ENCODE data around the gene BDNF.
"Not testable (repeated sequence)": the region's sequence is repeated elsewhere in the genome, so short reads cannot be mapped to it uniquely, and the experiment has no call there.

The BDNF gene

DNA sequence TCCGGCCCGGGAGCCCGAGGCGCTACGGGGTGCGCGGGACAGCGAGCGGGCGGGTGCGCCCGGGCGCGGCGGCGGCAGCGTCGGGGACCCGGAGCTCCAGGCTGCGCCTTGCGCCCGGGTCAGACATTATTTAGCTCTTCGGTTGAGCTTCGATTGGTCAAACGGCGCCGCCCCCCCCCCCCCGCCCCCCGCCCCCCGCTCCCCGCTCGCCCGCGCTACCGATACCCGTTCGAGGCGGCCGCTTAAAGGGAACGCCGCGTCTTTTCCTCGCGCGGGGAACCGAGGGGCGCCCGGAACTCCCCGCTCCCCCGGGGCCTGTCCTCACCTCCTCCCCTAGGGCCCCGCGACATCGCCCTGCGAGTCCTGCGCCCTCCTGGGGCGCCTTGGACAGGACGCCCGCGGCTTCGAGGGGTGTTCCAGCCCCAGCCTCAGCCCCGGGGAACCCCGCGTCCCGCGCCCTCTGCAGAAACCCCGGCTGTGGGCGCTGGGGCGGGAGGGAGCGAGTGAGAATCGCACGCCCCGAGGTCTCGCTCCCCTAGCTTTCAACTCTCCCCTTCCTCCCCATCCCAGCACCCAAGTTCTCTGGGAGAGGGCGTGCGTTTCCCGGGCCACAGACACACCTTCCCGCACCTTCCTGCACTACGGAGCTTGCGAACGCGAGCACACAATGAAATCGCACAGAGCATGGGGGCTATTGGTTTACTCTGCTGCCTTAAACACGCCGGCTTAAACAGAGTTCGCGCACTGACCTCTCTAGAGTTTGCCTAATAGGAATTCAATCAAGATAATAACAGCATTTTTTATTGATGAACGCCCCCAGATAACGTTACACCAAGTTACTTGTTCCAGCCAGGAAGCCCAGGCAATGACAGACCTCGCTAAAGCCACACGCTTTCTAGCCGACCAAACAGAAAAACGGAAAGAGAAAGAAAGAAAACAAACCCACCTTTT, at the start of gene BDNF:
TSS of gene BDNF (minus strand) at position 105 of the 951 bp plus-strand sequence. CDS start 41,891 bp downstream, outside the sequence.
- peak; percentile 38 for ATAC-seq
- H3K4me3 Mint-ChIP-seq = peak within 1 kb of the TSS; percentile 75
- peaks cover 29% of the 10 kb centered on the region for H3K4me1 Mint-ChIP-seq
- no peaks in the 10 kb centered on the region for H3K36me3 Mint-ChIP-seq
- DNase-seq (ENCODE audit: low spot score in 2 of 2) = no peak
- H3K9me3 Mint-ChIP-seq = no peaks in the 10 kb centered on the region
- H3K27ac Mint-ChIP-seq = peak within 1 kb of the TSS; percentile 29

DNA sequence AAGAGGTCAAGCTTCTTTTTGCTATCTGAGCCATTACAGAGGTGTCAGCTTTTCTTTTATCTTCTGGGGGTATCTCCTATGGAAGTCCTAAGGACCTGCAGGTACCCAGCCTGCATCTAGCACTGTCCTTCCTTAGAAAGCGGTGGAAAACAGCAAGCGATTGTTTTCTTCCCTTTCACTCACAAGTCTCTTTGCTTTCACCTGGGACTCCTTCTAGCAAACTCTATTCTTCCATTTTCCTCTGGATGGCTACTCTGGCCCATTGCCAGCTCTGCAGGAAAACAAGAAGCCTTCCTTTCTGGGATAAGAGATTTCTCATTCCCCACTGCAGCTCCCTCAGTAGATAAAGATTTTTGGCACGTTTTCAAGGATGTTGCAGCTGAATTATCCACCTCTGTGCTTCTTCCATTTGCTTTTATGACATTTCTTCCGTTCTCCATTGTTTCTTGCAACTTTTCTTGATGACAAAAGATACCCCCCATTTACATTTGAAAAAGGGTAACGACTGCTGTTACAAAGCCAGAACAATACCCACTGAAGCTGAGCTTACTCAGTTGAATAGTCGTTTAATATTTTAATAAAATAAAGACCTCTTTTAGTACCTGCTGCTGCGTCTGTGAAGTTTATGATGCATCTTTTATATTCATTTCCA, 40.2 kb upstream of the BDNF start:
- Mint-ChIP-seq H3K4me3 (no peak overlapping the region), H3K9me3 (peaks cover 8% of the 10 kb centered on the region), H3K27ac (no peak overlapping the region), H3K36me3 (no peaks in the 10 kb centered on the region), H3K4me1 (no peaks in the 10 kb centered on the region)
- ATAC-seq = no peak
- DNase-seq (ENCODE audit: low spot score in 2 of 2) = no peak

DNA sequence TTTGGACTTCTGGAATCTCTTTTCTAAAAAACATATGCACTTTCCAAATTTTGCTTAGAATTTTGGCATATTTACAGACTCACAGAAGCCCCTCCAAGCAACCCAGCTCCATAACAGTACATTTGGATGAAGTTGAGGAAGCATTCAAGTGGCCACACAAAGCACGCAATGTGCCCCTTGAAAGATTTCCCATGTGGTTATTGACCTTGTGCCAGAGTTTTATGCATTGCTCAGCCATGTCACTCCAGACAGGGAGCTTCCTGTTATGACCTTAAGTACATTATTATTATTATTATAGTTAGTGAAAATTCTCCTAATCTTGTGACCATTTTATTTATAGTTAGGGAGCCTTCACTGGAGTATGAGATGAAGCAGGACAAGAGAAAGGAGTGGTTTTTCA, 35.0 kb upstream of the BDNF start:
- H3K36me3 Mint-ChIP-seq = no peaks in the 10 kb centered on the region
- no peak overlapping the region for H3K27ac Mint-ChIP-seq
- ATAC-seq (no peak), DNase-seq (ENCODE audit: low spot score in 2 of 2) (no peak)
- no peak overlapping the region for H3K4me3 Mint-ChIP-seq
- H3K4me1 Mint-ChIP-seq = no peaks in the 10 kb centered on the region
- peaks cover 4% of the 10 kb centered on the region for H3K9me3 Mint-ChIP-seq

DNA sequence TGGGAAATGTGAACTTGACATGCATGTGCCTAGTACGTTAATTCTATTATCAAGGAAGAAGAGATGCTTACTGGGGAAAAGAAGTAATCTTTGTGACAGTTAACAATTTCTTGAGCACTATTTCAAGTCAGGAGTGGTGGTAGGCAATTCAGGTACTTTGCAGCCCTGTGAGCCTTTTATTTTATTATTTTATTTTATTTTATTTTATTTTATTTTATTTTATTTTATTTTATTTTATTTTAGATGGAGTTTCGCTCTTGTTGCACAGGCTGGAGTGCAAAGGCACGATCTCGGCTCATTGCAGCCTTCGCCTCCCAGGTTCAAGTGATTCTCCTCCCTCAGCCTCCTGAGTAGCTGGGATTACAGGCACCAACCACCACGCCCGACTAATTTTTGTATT, 31.5 kb upstream of the BDNF start:
- H3K9me3 Mint-ChIP-seq; H3K4me3 Mint-ChIP-seq; ATAC-seq; H3K36me3 Mint-ChIP-seq; DNase-seq (ENCODE audit: low spot score in 2 of 2); H3K4me1 Mint-ChIP-seq; H3K27ac Mint-ChIP-seq: not testable (repeated sequence)

DNA sequence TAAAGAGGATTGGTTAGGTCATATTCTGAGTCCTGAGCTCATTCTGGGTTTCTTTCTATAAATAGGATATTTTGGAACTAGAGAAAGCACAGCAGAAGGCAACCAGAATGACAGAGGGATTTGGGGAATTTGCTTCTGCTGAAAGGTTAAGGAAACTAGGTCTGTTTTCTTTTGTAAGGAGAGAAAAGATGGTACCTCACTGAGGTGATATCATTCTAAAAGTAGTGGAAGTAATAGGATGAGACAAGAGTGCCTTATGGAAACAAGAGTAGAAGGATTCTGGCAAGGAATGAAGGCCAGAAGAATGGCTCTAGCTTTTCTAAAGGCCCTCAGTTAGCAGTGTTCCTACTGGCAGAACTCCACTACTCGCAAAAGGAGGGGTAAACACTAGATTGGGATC, 26.7 kb upstream of the BDNF start:
- ATAC-seq = no peak
- H3K9me3 Mint-ChIP-seq = no peaks in the 10 kb centered on the region
- H3K36me3 Mint-ChIP-seq = no peaks in the 10 kb centered on the region
- H3K27ac Mint-ChIP-seq = no peak overlapping the region
- no peak for DNase-seq (ENCODE audit: low spot score in 2 of 2)
- no peak overlapping the region for H3K4me3 Mint-ChIP-seq
- H3K4me1 Mint-ChIP-seq = no peaks in the 10 kb centered on the region

DNA sequence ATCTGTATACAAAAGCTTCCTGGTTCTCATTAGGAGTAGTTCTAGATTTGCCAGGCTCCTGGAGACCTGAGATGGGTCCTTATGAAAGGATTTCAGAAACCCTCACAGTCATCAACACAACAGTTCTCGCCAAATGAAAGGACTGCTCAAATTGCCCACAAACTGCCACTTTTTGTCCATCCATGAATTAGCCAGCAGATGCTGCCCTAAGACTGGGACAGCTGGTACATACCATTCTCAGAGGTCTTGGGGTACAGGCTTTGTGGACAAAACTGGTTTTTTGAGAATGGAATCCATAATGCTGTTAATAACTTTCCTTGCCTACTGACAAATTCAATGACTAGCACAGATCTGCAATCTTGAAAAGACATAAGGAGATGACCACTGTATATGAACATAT, 23.4 kb upstream of the BDNF start:
- Mint-ChIP-seq H3K4me3 (no peak overlapping the region), H3K27ac (no peak overlapping the region), H3K36me3 (no peaks in the 10 kb centered on the region), H3K9me3 (peaks cover 8% of the 10 kb centered on the region), H3K4me1 (no peaks in the 10 kb centered on the region)
- DNase-seq (ENCODE audit: low spot score in 2 of 2) = no peak
- ATAC-seq = no peak

DNA sequence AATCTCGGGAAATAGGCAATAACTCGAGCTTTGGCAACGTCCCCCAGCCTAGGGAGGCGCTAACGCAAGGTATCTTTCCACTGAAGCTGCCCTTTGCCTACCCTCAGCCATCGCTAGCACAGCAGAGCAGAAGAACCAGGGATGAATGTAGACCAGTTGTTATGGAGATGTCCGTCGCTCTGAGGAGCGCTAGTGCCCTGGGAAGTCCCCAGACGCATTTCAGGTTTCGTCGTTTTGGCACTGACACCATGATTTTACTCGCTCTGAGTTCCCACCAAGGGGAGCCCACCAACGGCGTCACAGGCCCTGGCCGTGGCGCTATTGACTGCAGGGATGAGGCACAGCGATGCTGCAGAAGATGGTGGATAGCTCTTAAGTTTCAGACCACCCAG, 22.7 kb upstream of the BDNF start:
- no peak for ATAC-seq
- Mint-ChIP-seq H3K27ac (no peak overlapping the region), H3K4me1 (no peaks in the 10 kb centered on the region), H3K4me3 (no peak overlapping the region), H3K36me3 (no peaks in the 10 kb centered on the region), H3K9me3 (peaks cover 8% of the 10 kb centered on the region)
- no peak for DNase-seq (ENCODE audit: low spot score in 2 of 2)

DNA sequence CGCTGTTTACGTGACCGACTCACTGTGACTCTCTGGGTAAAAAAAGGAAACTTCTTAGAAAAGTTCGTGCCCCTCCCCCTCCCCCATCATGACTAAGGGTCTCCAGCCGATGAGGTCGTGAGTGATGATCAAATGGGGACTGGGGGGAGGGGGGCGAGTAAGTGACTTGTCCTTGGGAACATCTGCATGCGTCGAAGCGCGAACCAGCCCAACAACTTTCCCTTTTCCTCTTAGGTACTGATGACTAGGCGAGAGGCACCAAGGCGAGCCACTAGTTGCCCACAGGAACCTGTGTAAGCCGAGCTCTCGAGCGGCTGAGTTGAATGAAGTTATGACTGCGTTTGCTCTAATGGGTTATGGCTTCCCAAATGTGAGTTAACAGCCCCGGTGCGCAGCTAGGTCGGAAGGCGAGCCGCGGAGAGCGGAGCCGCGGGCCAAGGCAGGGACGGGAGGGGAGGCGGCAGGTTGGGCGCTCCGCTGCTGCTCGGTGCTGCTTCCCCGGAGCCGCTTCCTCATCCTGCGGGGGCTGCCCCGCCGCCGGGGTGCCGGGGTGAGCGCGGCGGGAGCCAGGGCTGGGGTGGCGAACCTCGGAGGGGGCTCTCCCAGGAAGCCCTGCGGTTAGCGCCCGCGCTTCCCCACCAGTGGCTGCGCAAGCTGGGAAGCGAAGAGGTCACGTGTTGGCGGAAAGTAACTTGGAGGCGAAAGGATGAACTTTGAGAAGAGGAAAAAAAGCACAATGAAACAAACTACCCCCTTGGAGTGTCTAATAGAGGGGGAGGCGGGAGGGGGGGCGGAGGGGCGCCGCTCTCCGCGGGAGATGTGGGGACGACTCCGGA, 22.1 kb upstream of the BDNF start:
- Mint-ChIP-seq H3K36me3 (no peaks in the 10 kb centered on the region), H3K27ac (no peak overlapping the region), H3K4me3 (no peak overlapping the region), H3K9me3 (peaks cover 8% of the 10 kb centered on the region), H3K4me1 (no peaks in the 10 kb centered on the region)
- no peak for DNase-seq (ENCODE audit: low spot score in 2 of 2)
- no peak for ATAC-seq

DNA sequence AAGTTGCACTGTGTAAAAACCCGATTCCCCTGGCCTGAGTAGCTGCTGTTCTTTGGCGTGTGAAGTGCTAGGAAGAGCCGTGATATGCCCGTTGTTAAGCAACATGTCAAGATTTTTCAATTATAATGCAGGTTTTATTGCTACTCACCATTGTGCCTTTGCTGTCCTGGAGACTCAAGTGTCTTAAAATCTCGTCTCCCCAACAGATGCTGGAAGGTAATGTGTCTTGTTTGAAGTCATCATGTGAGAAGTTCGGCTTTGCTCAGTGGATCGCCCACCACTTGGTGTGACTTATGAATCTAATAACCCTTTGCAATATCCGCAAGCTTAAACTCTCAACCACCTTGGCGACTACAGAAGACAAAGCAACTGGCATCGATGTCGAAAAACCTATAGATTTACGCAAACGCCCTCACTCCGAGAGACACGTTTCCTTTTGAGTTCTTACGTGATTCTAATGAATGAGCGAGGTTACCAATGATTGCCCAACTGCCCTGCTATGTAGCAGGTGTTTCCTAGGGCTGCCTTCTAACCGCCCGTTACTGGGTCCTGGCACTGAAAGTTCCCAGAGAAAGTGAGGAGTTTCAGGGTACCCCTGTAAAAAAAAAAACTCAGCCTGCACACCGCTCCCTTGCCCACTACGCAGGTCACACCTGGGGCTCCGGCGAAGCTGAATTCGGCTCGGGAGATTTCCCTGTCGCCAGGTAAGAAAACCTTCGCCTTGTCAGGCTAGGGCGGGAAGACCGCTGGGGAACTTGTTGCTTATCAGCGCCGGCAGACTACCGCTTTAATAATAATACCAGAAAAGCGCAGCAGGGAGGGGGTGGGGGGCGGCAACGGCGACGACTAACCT, 21.2 kb upstream of the BDNF start:
- H3K9me3 Mint-ChIP-seq = peaks cover 8% of the 10 kb centered on the region
- H3K4me3 Mint-ChIP-seq = no peak overlapping the region
- no peak for DNase-seq (ENCODE audit: low spot score in 2 of 2)
- no peaks in the 10 kb centered on the region for H3K36me3 Mint-ChIP-seq
- no peak for ATAC-seq
- H3K27ac Mint-ChIP-seq = no peak overlapping the region
- H3K4me1 Mint-ChIP-seq = no peaks in the 10 kb centered on the region

DNA sequence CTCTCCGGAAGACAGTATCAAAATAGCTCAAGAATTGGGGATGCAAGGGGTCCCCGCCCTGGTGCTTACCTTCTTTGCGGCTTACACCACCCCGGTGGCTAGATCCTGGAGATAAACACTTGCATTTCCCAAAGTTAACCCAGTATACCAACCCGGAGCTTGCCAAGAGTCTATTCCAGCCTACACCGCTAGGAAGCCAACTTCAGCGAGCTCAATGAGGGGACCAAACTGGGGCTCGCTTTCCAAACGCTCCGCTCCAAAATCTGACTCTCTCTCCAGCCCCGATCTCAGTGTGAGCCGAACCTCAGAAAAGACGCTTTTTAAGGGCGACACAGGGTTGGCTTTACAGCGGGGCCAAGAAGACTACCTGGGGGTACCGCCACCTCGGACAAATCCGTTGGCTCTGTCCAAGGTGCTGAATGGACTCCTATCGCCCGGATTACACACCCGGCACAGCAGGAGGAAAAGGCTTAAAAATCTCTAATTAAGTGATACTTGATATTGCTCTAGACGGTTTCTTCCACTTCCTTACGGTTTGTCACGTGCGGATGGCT, 20.1 kb upstream of the BDNF start:
- H3K36me3 Mint-ChIP-seq = no peaks in the 10 kb centered on the region
- no peak overlapping the region for H3K4me3 Mint-ChIP-seq
- ATAC-seq (no peak), DNase-seq (ENCODE audit: low spot score in 2 of 2) (peak in 1 of 2 donors; percentile 50)
- no peak overlapping the region for H3K27ac Mint-ChIP-seq
- H3K4me1 Mint-ChIP-seq = no peaks in the 10 kb centered on the region
- H3K9me3 Mint-ChIP-seq = peaks cover 8% of the 10 kb centered on the region

DNA sequence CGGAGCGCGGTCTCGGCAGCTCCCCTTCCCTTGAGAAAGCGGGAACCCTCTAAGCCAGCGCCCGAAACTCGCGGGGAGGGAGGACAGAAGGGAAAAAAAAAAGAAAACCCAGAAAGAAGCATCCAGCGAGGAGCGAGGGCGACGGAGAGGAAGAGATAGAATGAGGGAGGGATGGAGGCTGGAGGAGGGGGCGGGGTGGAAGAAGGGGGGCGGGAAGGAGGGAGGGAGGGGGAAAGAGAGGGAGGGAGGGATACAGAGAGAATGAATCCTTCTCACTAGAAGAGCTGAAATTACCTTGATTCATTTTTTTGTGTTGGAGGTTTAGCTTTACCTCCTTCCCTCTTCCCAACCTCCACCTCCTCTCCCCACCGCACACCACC, 19.3 kb upstream of the BDNF start:
- ATAC-seq (no peak), DNase-seq (ENCODE audit: low spot score in 2 of 2) (no peak)
- Mint-ChIP-seq H3K4me3 (no peak overlapping the region), H3K4me1 (no peaks in the 10 kb centered on the region), H3K9me3 (peaks cover 8% of the 10 kb centered on the region), H3K36me3 (no peaks in the 10 kb centered on the region), H3K27ac (no peak overlapping the region)

DNA sequence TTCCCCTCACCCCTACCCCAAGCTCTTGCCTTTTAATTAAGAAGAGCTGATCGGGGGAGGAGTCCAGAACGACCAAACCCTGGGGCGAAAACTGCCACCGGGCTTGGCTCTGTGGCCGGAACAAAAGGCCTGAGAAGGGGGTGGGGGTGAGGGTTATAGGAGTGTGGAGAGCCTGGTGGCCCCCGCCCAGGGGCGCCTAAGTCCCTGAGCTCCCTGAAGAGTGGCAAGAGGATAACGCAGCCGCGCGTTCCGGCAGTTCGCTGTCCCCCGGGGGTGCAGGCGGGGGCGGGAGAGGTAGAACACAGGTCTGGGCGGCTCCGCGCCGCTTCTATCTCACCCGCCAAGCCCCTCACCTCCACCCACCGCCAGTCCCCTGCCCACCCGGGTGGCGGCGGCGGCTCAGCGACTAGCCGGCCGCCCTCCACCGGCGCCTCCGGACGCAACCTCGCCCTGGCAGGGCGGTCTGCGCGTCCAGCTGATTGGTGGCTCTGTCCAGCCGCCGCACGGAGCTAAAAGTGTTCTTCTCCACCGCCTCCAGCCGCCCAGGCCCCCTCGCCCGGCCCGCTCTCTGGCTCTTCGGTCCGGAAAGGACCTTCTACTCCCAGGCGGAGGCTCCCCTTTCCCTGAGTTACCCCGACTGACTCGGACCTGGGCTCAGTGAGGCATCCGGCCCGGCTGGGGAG, 18.7 kb upstream of the BDNF start:
- H3K27ac Mint-ChIP-seq = no peak overlapping the region
- DNase-seq (ENCODE audit: low spot score in 2 of 2) = no peak
- no peaks in the 10 kb centered on the region for H3K4me1 Mint-ChIP-seq
- ATAC-seq = no peak
- no peaks in the 10 kb centered on the region for H3K36me3 Mint-ChIP-seq
- peaks cover 8% of the 10 kb centered on the region for H3K9me3 Mint-ChIP-seq
- no peak overlapping the region for H3K4me3 Mint-ChIP-seq

DNA sequence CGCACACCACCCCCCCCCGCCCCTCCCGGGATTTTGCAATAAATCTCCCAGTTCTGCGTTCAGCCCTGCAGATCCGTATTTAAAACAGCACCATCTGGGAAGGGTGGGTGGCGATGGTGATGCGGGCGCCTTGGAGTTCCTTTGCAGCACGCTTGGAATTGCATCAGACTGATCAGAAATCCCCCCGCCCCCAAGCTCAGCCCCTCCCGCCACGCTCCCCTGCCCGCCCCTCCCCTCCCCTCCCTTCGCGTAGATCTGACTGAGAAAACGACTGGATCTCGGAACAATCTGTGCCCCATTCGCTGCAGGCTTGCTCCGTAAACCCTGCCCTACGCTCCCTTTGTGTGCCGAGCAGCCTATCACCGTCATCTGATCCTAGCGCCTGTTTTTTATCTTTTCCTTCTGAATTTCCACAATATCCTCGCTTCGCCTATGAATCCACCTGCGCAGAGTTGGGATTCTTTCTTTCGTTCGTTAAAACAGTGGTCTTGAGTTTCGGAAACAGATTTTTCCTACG, 18.1 kb upstream of the BDNF start:
- no peak overlapping the region for H3K27ac Mint-ChIP-seq
- DNase-seq (ENCODE audit: low spot score in 2 of 2) (no peak), ATAC-seq (no peak)
- no peaks in the 10 kb centered on the region for H3K4me1 Mint-ChIP-seq
- no peaks in the 10 kb centered on the region for H3K36me3 Mint-ChIP-seq
- no peak overlapping the region for H3K4me3 Mint-ChIP-seq
- H3K9me3 Mint-ChIP-seq = peaks cover 8% of the 10 kb centered on the region

DNA sequence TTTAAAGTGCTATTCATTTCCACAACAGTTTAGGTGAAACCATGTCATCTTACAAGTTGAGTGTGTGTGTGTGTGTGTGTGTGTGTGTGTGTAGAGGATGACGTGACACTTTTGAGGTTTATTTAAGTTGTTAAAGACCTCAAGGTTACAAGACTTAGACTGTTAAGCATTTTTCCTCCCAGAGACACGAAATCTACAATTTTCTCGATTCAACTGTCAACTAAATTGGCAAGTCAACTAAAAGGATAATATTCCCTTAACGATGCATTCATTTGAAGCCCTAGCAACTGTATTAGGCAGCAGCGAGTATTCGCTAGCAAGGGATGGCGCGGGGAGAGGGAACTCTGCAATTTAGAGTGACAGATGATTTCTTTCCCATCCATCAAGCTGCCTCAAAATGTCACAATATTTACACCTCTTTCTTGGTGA, 17.6 kb upstream of the BDNF start:
- Mint-ChIP-seq H3K36me3 (no peaks in the 10 kb centered on the region), H3K9me3 (peaks cover 8% of the 10 kb centered on the region)
- no peak for ATAC-seq

More for the DNA sequence above, 17.6 kb upstream of the BDNF start:
- Mint-ChIP-seq H3K4me3 (no peak overlapping the region), H3K4me1 (no peaks in the 10 kb centered on the region), H3K27ac (no peak overlapping the region)
- no peak for DNase-seq (ENCODE audit: low spot score in 2 of 2)

Data from stimulated activated effector memory CD8-positive, alpha-beta T cell treated with anti-CD3 and anti-CD28 coated beads, Interleukin-12 subunit alpha, Interleukin-12 subunit beta, amount 100 ng/mL, for 72 hours (primary cell).